ENCODE results near the gene APOBR. TPM values are rescaled to one million over a fixed set of nuclear protein-coding genes. Genes with fewer than 3 reads are reported as not detected.

Gene APOBR
- total and polyA plus RNA-seq, 2 of the 13 experiments (the other 11 are each of a cell fraction or from before 2014, with no cell fraction given), result 0.03 TPM; not detected in 1

GRCh38 chr16:28491970-28492474, 2.4 kb upstream of the APOBR start, which contains the start of gene CLN3 (continued):
- TF ChIP-seq ZNF652 (CRISPR knock-in tag; IDR thresholded peaks at IDR 0.05; ENCODE audit: borderline replicate concordance, low read depth) (no peak; the same call in 1 of the 2 replicates), ZNF678 (CRISPR knock-in tag; IDR thresholded peaks at IDR 0.05) (no peak), PHF5A (CRISPR knock-in tag; IDR thresholded peaks at IDR 0.05; ENCODE audit: low read depth, unreplicated experiment) (no peak), SMAD1 (CRISPR knock-in tag; IDR thresholded peaks at IDR 0.05; ENCODE audit: borderline replicate concordance, low read depth) (no peak), HIC2 (CRISPR knock-in tag; IDR thresholded peaks at IDR 0.05; ENCODE audit: low read depth) (no peak), BCL6 (CRISPR knock-in tag; IDR thresholded peaks at IDR 0.05) (0 out of 2 replicates have a peak, but pooled peaks have one; percentile 17), KAT7 (CRISPR knock-in tag; IDR thresholded peaks at IDR 0.05; ENCODE audit: borderline replicate concordance) (no peak), ZFYVE20 (CRISPR knock-in tag; IDR thresholded peaks at IDR 0.05; ENCODE audit: borderline replicate concordance, low read depth) (no peak), FLYWCH1 (CRISPR knock-in tag; IDR thresholded peaks at IDR 0.05) (no peak), ZBTB43 (CRISPR knock-in tag; conservative IDR thresholded peaks at IDR 0.05) (0 out of 2 replicates have a peak, but pooled peaks have one; percentile 23), ZBTB40 (IDR thresholded peaks at IDR 0.05) (no peak), ZBTB40 (CRISPR knock-in tag; IDR thresholded peaks at IDR 0.05) (no peak; the same call in none of the 2 replicates), ZNF510 (CRISPR knock-in tag; IDR thresholded peaks at IDR 0.05; ENCODE audit: low read depth) (0 out of 2 replicates have a peak, but pooled peaks have one; percentile 85)
- TF ChIP-seq, protein P1, sequence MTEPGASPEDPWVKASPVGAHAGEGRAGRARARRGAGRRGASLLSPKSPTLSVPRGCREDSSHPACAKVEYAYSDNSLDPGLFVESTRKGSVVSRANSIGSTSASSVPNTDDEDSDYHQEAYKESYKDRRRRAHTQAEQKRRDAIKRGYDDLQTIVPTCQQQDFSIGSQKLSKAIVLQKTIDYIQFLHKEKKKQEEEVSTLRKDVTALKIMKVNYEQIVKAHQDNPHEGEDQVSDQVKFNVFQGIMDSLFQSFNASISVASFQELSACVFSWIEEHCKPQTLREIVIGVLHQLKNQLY (CRISPR knock-in tag; IDR thresholded peaks at IDR 0.05), result peak; percentile 89; the same call in 1 of the 2 replicates
- TF ChIP-seq, protein P2, sequence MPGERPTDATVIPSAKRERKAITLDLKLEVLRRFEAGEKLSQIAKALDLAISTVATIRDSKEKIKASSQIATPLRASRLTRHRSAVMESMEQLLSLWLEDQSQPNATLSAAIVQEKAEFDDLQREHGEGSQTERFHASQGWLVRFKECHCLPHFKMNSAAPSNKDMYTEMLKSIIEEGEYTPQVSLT (CRISPR knock-in tag; IDR thresholded peaks at IDR 0.05; ENCODE audit: borderline replicate concordance, low read depth), result no peak

Measured in HepG2 (cell line).